GM18498 (cell line): ENCODE results near the gene LMO4.

Experiments
- ATAC-seq: cut with Tn5 transposase; IDR thresholded peaks from one replicate; pipeline ENCODE4 v1.9.1; 2021; ENCODE audit warnings: mild to moderate bottlenecking, moderate library complexity; ENCODE audit not compliant: unreplicated experiment

The LMO4 gene

GRCh38 chr1:87328272-87329050 lies at the start of gene LMO4:
Gene LMO4, plus strand, starts transcription at chr1:87328880. Its CDS starts 3,136 bp downstream, at chr1:87332016.
- ATAC-seq: peak; percentile 82

- no peak for ATAC-seq
Measured at GRCh38 chr1:87279536-87279875, 49.2 kb upstream of the LMO4 start.

- no peak for ATAC-seq
Measured at GRCh38 chr1:87279966-87280535, 48.6 kb upstream of the LMO4 start.

- no peak for ATAC-seq
Measured at GRCh38 chr1:87284456-87285240, 44.0 kb upstream of the LMO4 start.

- ATAC-seq: no peak
Measured at GRCh38 chr1:87291107-87291506, 37.6 kb upstream of the LMO4 start.

GRCh38 chr1:87292684-87293493 lies 35.8 kb upstream of the LMO4 start:
- ATAC-seq: peak; percentile 61

GRCh38 chr1:87294633-87295032 lies 34.0 kb upstream of the LMO4 start:
- ATAC-seq: no peak

GRCh38 chr1:87295445-87296110 lies 33.1 kb upstream of the LMO4 start:
- ATAC-seq: no peak

- no peak for ATAC-seq
Measured at GRCh38 chr1:87296206-87296605, 32.5 kb upstream of the LMO4 start.

GRCh38 chr1:87299661-87300060 lies 29.0 kb upstream of the LMO4 start:
- no peak for ATAC-seq

- ATAC-seq: no peak
Measured at GRCh38 chr1:87300628-87301027, 28.1 kb upstream of the LMO4 start.

GRCh38 chr1:87305151-87305550 lies 23.5 kb upstream of the LMO4 start:
- no peak for ATAC-seq

- ATAC-seq: no peak
Measured at GRCh38 chr1:87305762-87306161, 22.9 kb upstream of the LMO4 start.

GRCh38 chr1:87307306-87307705 lies 21.4 kb upstream of the LMO4 start:
- no peak for ATAC-seq

- no peak for ATAC-seq
Measured at GRCh38 chr1:87307931-87308330, 20.7 kb upstream of the LMO4 start.

- ATAC-seq: no peak
Measured at GRCh38 chr1:87314091-87314490, 14.6 kb upstream of the LMO4 start.

- ATAC-seq: peak; percentile 60
Measured at GRCh38 chr1:87318056-87318650, 10.5 kb upstream of the LMO4 start.

- ATAC-seq: no peak
Measured at GRCh38 chr1:87318806-87319205, 9.9 kb upstream of the LMO4 start.

- no peak for ATAC-seq
Measured at GRCh38 chr1:87325982-87326738, 2.5 kb upstream of the LMO4 start.
